K562 (cell line): ENCODE measurements around the gene TMEM163. TPM values are rescaled to one million over a fixed set of nuclear protein-coding genes. Genes with fewer than 3 reads are reported as not detected.

ENCODE experiments used
- ATAC-seq: fragments of 200-7000 bp; cut with Tn5 transposase; 3 replicates; pipeline ENCODE4 v1.9.1; 2020; ENCODE audit warnings: moderate library complexity
- BruUV-seq: library from RNA; stranded (reverse); fragments of 400-500 nt; replicated peaks from 2 replicates; lab custom pipeline; 2021; lab: Mats Ljungman, UMichigan
- CTCF ChIA-PET: fragments of 300-600 bp; formaldehyde crosslinking; extraction: SDS; loops from one replicate; lab custom pipeline; 2021; ENCODE audit warnings: low intra/inter-chr PET ratio; lab: Yijun Ruan, JAX
- POLR2A ChIA-PET: fragments of 300-600, 350-650 bp; sonication (Branson Sonifier 250); formaldehyde crosslinking; extraction: SDS; loops from one replicate; lab custom pipeline; 2021; ENCODE audit warnings: antibody characterized with exemption, inconsistent platforms; lab: Yijun Ruan, JAX
- DNase-seq, 4 experiments: peaks; one replicate each; pipeline versions ENCODE4 v3.0.0 to v3.0.0-alpha.2; 2011 to 2018; ENCODE audit warnings: low spot score in 3 of 4, mixed read lengths in 3 of 4; ENCODE audit errors: extremely low read depth in 1 of 4
- FAIRE-seq: peaks from 2 replicates; lab custom pipeline; 2011; peaks lifted over from hg19 to GRCh38; lab: Jason Lieb, UNC
- H2AFZ ChIP-seq: 2 replicates; pipeline ENCODE4 v1.6.0; 2011; ENCODE audit warnings: low read depth, low read length, control low read depth, inconsistent platforms
- H3K27ac ChIP-seq: fragments of 200-600 bp; 3 replicates; pipeline ENCODE4 v1.8.0; 2011; ENCODE audit warnings: low read depth, mild to moderate bottlenecking, control low read depth, inconsistent platforms, low read length, moderate library complexity, mixed read lengths; ENCODE audit errors: extremely low read depth
- H3K27me3 ChIP-seq, 2 experiments: fragments of 300-600 bp in 1 of 2; 2 replicates in 1 of 2; 3 replicates in 1 of 2; pipeline versions ENCODE4 v1.6.0 to v1.8.0; 2011; ENCODE audit warnings: inconsistent platforms in 2 of 2, low read length in 2 of 2, mild to moderate bottlenecking in 1 of 2, mixed read lengths in 1 of 2, moderate library complexity in 1 of 2; ENCODE audit not compliant: control insufficient read depth in 2 of 2, insufficient read depth in 2 of 2
- H3K36me3 ChIP-seq: fragments of 300-600 bp; 3 replicates; pipeline ENCODE4 v1.8.0; 2011; ENCODE audit warnings: mild to moderate bottlenecking, low read length, inconsistent platforms; ENCODE audit not compliant: control insufficient read depth, insufficient read depth
- H3K4me1 ChIP-seq, 2 experiments: fragments of 200-600 bp in 1 of 2; replicated peaks in 1 of 2; 2 replicates in 1 of 2; 3 replicates in 1 of 2; pipeline versions ENCODE4 v1.5.1 to v1.8.0; 2011; ENCODE audit warnings: inconsistent platforms in 2 of 2, low read length in 2 of 2, mild to moderate bottlenecking in 1 of 2, mixed read lengths in 1 of 2, moderate library complexity in 1 of 2; ENCODE audit not compliant: control insufficient read depth in 2 of 2, insufficient read depth in 2 of 2
- H3K4me2 ChIP-seq: 2 replicates; pipeline ENCODE4 v1.6.1; 2011; ENCODE audit warnings: low read length, control low read depth, inconsistent platforms, mixed read lengths; ENCODE audit not compliant: insufficient read depth
- H3K4me3 ChIP-seq: fragments of 200-600 bp; sonication (generic), shearing (Covaris generic); 2 replicates; pipeline ENCODE4 v1.5.1; 2016; ENCODE audit warnings: control low read depth, inconsistent platforms
- H3K79me2 ChIP-seq: fragments of 200-600 bp; 3 replicates; pipeline ENCODE4 v1.8.0; 2011; ENCODE audit warnings: low read length, inconsistent platforms; ENCODE audit not compliant: control insufficient read depth, insufficient read depth
- H3K9ac ChIP-seq, 2 experiments: 2 replicates each; pipeline versions ENCODE4 v1.6.0 to v1.6.1; 2011; ENCODE audit warnings: low read depth in 2 of 2, low read length in 2 of 2, control low read depth in 1 of 2, inconsistent platforms in 1 of 2, mild to moderate bottlenecking in 1 of 2, mixed read lengths in 1 of 2; ENCODE audit not compliant: insufficient read depth in 1 of 2
- H3K9me1 ChIP-seq: one replicate; pipeline ENCODE4 v1.6.0; 2011; ENCODE audit warnings: inconsistent platforms, mild to moderate bottlenecking, low read length, moderate library complexity; ENCODE audit not compliant: control insufficient read depth, insufficient read depth
- H3K9me3 ChIP-seq: replicated peaks from 2 replicates; pipeline ENCODE4 v1.5.1; 2011; ENCODE audit warnings: low read depth, low read length, inconsistent platforms; ENCODE audit not compliant: control insufficient read depth, insufficient read depth
- H4K20me1 ChIP-seq: replicated peaks from 2 replicates; pipeline ENCODE4 v1.6.1; 2011; ENCODE audit warnings: low read length, inconsistent platforms, mixed read lengths; ENCODE audit not compliant: control insufficient read depth, insufficient read depth
- DMBX1 ChIP-seq: fragments of 250-450 bp; sonication (Bioruptor Pico); IDR thresholded peaks from 2 replicates; pipeline ENCODE4 v1.8.0; 2022; ENCODE audit warnings: inconsistent platforms, mild to moderate bottlenecking, moderate library complexity, borderline replicate concordance
- DPF2 ChIP-seq: fragments of 450-650 bp; IDR thresholded peaks from 2 replicates; pipeline ENCODE4 v1.6.1; 2016
- ETS2 ChIP-seq: IDR thresholded peaks from 2 replicates; pipeline ENCODE4 v1.6.1; 2016; ENCODE audit warnings: borderline replicate concordance, missing genetic modification characterization, mild to moderate bottlenecking, moderate library complexity, missing compliant biosample characterization; ENCODE audit not compliant: poor library complexity, severe bottlenecking
- FUS ChIP-seq: fragments of 200-400 bp; formaldehyde crosslinking; optimal IDR thresholded peaks from 2 replicates; pipeline ENCODE3; 2017; ENCODE audit warnings: low read depth, low read length
- KLF1 ChIP-seq: fragments of 450-650 bp; IDR thresholded peaks from 2 replicates; pipeline ENCODE4 v1.6.1; 2016; ENCODE audit warnings: missing genetic modification characterization, missing compliant biosample characterization
- MAFG ChIP-seq: fragments of 450-650 bp; conservative IDR thresholded peaks from 2 replicates; pipeline ENCODE4 v1.6.1; 2016; ENCODE audit warnings: missing genetic modification characterization, missing compliant biosample characterization
- MAZ ChIP-seq, 2 experiments: fragments of 450-650 bp in 1 of 2; sonication (generic) in 1 of 2; formaldehyde crosslinking; IDR thresholded peaks in 1 of 2; conservative IDR thresholded peaks in 1 of 2; 2 replicates each; pipeline versions ENCODE4 v1.4.0 to v1.5.0; 2020; ENCODE audit warnings: mild to moderate bottlenecking in 1 of 2, missing genetic modification reagents in 1 of 2
- NCOA6 ChIP-seq: fragments of 450-650 bp; IDR thresholded peaks from 2 replicates; pipeline ENCODE4 v1.6.1; 2017; ENCODE audit warnings: mild to moderate bottlenecking
- PCBP1 ChIP-seq: fragments of 200-400 bp; formaldehyde crosslinking; IDR thresholded peaks from 2 replicates; pipeline ENCODE4 v1.6.1; 2018; ENCODE audit warnings: mild to moderate bottlenecking, low read depth, low read length; ENCODE audit not compliant: poor library complexity, severe bottlenecking
- PRPF4 ChIP-seq: fragments of 200-400 bp; formaldehyde crosslinking; IDR thresholded peaks from one replicate; pipeline ENCODE4 v1.6.1; 2017; ENCODE audit warnings: low read length, low read depth, mild to moderate bottlenecking; ENCODE audit not compliant: insufficient read depth, poor library complexity, severe bottlenecking
- STAG1 ChIP-seq: sonication (generic); formaldehyde crosslinking; IDR thresholded peaks from 2 replicates; pipeline ENCODE4 v1.5.0; 2020; ENCODE audit warnings: missing genetic modification reagents, borderline replicate concordance
- ZNF586 ChIP-seq: fragments of 450-650 bp; formaldehyde crosslinking; conservative IDR thresholded peaks from 2 replicates; pipeline ENCODE4 v1.4.0; 2020; ENCODE audit warnings: mild to moderate bottlenecking, moderate library complexity
- WGBS: fragments of 100-300 bp; shearing (Covaris generic); methylation state at CpG from one replicate; pipeline ENCODE4 v1.1.6; 2016; ENCODE audit warnings: low coverage, mixed read lengths; ENCODE audit not compliant: insufficient coverage; ENCODE audit errors: missing lambda C conversion rate; 5-methylcytosine and 5-hydroxymethylcytosine counted together
- in situ Hi-C: fragments of 300-500 bp; cut with MboI; formaldehyde crosslinking; loops from 4 replicates; pipeline ENCODE4 v1.15.0; 2018; ENCODE audit warnings: inconsistent platforms, mixed read lengths
- intact Hi-C: fragments of 100-400 bp; cut with micrococcal nuclease; formaldehyde crosslinking; loops from 2 replicates; pipeline ENCODE4 v1.14.2; 2022
- polyA plus RNA-seq, 8 experiments: library from polyadenylated mRNA; depleted of rRNA in 4 of 8; stranded (reverse) in 5 of 8; unstranded in 3 of 8; fragments of >200 nt; fragmentation: Nextera tagmentation in 2 of 8; fragmentation: Illumina TruSeq in 1 of 8; extraction: Ambion mirVana in 2 of 8; extraction: Trizol in 1 of 8; gene quantifications; 2 replicates each; pipeline versions ENCODE4 v1.2.1 to v1.2.3, GENCODE V29; 2011 to 2014; ENCODE audit warnings: inconsistent platforms in 1 of 8, missing spikeins in 1 of 8
- total RNA-seq, 7 experiments: library from RNA; depleted of rRNA in 6 of 7; stranded (reverse); fragments of >200 nt in 6 of 7; fragmentation: Illumina TruSeq in 2 of 7; extraction: Trizol in 2 of 7; gene quantifications; 2 replicates each; pipeline versions ENCODE4 v1.2.1 to v1.2.3, GENCODE V29; 2011 to 2021; ENCODE audit warnings: low replicate concordance in 1 of 7
- TF ChIP-seq, protein P1 (sequence below): IDR thresholded peaks from 2 replicates; pipeline ENCODE4 v1.6.1; 2012; ENCODE audit warnings: low read depth, low read length, improper control_type of control experiment, borderline replicate concordance
- TF ChIP-seq, protein P2 (sequence below): fragments of 250-450 bp; sonication (Bioruptor Pico); IDR thresholded peaks from 2 replicates; pipeline ENCODE4 v1.8.0; 2021; ENCODE audit warnings: moderate library complexity, mild to moderate bottlenecking, inconsistent platforms

TMEM163 gene
- total and polyA plus RNA-seq, 9 of the 15 experiments (the other 6 are each of a cell fraction or from before 2014, with no cell fraction given): 0.04 to 0.68 (median 0.16) TPM; not detected in 3

GRCh38 chr2:134451347-134451630 lies 267.5 kb downstream of the TMEM163 start (continued):
- TF ChIP-seq, protein P1, sequence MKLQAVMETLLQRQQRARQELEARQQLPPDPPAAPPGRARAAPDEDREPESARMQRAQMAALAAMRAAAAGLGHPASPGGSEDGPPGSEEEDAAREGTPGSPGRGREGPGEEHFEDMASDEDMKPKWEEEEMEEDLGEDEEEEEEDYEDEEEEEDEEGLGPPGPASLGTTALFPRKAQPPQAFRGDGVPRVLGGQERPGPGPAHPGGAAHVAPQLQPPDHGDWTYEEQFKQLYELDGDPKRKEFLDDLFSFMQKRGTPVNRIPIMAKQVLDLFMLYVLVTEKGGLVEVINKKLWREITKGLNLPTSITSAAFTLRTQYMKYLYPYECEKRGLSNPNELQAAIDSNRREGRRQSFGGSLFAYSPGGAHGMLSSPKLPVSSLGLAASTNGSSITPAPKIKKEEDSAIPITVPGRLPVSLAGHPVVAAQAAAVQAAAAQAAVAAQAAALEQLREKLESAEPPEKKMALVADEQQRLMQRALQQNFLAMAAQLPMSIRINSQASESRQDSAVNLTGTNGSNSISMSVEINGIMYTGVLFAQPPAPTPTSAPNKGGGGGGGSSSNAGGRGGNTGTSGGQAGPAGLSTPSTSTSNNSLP: no peak
- no peak for TF ChIP-seq FUS

DNA sequence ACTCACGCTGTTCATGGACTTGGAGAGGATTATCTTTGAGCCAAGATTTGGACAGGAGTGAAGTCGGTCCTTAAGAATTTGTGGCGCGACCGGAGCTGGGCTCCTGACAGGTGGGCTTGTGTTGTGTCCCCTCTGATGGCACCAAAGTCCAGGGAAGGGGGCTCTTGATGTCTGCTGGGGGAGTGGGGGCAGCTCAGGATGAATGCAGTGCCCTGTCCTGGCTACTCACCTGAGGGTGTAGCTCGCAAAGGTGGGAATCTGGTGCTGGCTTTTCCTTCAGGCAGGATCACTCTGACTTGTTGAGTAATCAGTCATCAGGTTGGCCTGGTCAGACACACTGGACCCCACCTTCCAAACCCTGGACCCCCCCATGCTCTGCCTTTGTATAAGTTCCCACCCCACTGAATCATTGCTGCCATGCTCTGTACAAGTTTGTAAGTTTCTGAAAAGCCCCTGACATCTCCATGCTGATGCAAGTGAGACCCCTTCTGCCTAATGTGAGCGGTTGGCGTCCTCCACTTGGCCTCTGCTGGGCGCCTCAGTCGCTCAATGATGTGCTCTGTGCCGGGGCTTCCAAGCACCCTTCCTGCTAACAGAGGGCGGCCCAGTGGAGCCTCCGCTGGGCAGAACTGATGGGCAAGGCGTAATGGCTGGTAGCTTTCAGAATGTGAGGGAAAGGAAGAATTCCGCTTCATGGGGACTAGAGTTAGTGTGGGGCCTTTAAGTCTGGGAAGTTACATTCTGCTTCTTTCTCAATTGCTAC lies 268.9 kb downstream of the TMEM163 start:
- in situ Hi-C loops (loop anchor here (10.0 kb wide), 1 partner anchor 335 kb away; no protein-coding TSS in a partner anchor), intact Hi-C loops (loop anchor here (2.0 kb wide), 1 partner anchor 563 kb away; no protein-coding TSS in a partner anchor)
- FAIRE-seq: no peak
- Histone ChIP-seq H2AFZ (no peak overlapping the region), H3K9me3 (no peaks in the 10 kb centered on the region), H3K9me1 (no peaks in the 10 kb centered on the region), H3K9ac (no peak overlapping the region), H3K27ac (no peak overlapping the region), H4K20me1 (peaks cover 5% of the 10 kb centered on the region; the same call in 1 of the 2 replicates)
- ChIA-PET POLR2A (interaction anchor here (0.6 kb wide), 2 partner anchors 1425 to 1499 kb away, joined by 3 read pairs; no protein-coding TSS in a partner anchor), CTCF (interaction anchor here (0.5 to 3.1 kb wide), 7 partner anchors 65 to 606 kb away, joined by 3 to 27 read pairs (median 8); no protein-coding TSS in a partner anchor)
- no peak for TF ChIP-seq KLF1 (tag)
- TF ChIP-seq ETS2 (tag): no peak
- no peak for TF ChIP-seq STAG1 (CRISPR knock-in tag)
- TF ChIP-seq ZNF586 (CRISPR knock-in tag): no peak
- no peak for TF ChIP-seq MAZ (CRISPR knock-in tag; conservative IDR thresholded peaks at IDR 0.05 in 1 of 2, IDR thresholded peaks at IDR 0.05 in 1 of 2)
- no peak for TF ChIP-seq DMBX1 (CRISPR knock-in tag)
- TF ChIP-seq, protein P2, sequence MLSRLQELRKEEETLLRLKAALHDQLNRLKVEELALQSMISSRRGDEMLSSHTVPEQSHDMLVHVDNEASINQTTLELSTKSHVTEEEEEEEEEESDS (CRISPR knock-in tag): no peak
- no peak for TF ChIP-seq PCBP1
- no peak for TF ChIP-seq NCOA6
- TF ChIP-seq DPF2: no peak
- TF ChIP-seq MAFG (tag): no peak
- no peak for TF ChIP-seq PRPF4
- TF ChIP-seq, all 486 proteins: peak for 0
- Histone ChIP-seq H3K36me3 (no peaks in the 10 kb centered on the region), H3K4me3 (no peak overlapping the region), H3K4me2 (no peak overlapping the region), H3K27me3 (peaks cover 0 to 9% of the 10 kb centered on the region in 2 experiments; a peak in 1 of 5 replicates), H3K4me1 (no peaks in the 10 kb centered on the region), H3K79me2 (no peaks in the 10 kb centered on the region)
- 72% methylated on average over 15 of the region's 15 CpGs for WGBS
- ATAC-seq: no peak
- DNase-seq: no peak
- BruUV-seq: no TSS peak
